Measurements from ENCODE around the gene HOXA6.
A peak's percentile ranks its signal among the peaks of the same experiment; 100 is the strongest.

HOXA6 gene

DNA sequence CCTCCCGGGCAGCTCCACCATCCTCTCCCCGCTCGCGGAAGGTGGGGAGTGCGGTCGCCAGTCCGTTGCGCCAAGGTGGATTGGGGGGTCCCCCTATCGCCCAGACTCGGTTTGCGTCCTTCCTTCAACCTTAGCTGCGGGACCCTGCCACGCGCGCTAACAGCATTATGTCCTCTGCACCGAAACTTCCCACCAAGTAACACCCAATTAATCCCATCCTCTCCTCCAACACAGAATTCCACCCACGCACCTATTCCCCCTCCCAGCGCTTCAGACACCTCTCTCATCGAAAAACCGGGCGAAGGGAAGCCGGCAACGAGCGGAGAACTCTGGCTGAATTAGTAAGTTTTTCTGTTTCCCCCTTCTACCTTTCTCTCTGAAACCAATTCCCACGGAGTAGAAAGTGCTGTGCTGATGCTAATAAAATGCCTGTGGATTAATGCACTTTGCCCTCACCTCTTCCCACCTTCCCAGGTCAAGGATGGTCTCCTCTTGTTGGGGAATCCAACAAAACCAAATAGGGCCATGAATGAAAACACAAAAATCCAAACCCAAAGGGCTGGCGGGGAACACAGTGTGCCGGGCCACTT lies 3.9 kb upstream of the HOXA6 start:
- Mint-ChIP-seq H3K27ac (peak overlapping the region; percentile 44 to 80), H3K36me3 (ENCODE audit: insufficient read depth) (peaks cover 23% of the 10 kb centered on the region), H3K27me3 (peaks cover 84 to 99% of the 10 kb centered on the region in 2 donors), H3K4me1 (ENCODE audit: low read depth in 2 of 2) (peaks cover 38 to 41% of the 10 kb centered on the region in 2 donors), H3K9me3 (no peaks in the 10 kb centered on the region), H3K4me3 (peak overlapping the region; percentile 83 to 86)
- no peak for ATAC-seq (replicated peaks)
- DNase-seq, result no peak

DNA sequence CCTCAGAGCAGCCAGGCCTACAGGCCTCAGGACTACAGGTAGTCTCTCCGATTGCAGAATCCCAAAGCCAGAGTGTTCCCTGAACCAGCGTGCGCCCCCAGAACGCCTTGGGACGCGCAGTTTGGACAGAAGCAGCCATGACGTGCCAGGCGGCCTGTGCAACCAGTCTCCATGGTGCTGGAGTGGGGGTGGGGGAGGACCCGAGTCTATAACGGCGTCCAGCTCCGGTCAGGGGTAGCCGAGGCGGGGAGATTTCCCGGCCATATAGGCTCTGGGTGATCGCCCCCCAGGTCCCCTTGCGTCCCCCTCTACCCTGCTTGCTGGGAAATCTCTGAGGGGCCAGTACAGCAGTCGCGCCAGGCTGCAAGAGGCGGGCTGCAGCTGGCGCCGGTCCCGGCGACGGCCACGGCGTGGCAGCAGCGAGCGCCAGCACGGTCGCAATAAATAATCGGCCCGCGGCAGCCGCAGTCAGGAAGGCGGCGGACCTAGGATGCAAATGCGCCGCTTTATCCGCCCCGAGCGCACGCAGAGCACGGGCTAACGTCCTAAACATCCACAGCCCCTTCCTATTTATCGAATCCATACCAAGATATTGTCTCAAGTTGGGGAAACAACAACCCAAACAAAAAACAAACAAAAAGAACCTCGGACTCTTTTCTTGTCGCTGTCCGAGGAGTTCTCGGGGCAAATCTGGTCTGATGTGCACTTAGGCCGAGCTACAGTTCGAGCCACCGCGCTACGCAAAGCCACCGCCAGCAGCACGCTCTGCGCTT lies 3.2 kb upstream of the HOXA6 start:
- peaks cover 84 to 99% of the 10 kb centered on the region in 2 donors for H3K27me3 Mint-ChIP-seq
- peak; percentile 87 for ATAC-seq (replicated peaks)
- peak; percentile 54 to 67 (median 65) for DNase-seq

DNA sequence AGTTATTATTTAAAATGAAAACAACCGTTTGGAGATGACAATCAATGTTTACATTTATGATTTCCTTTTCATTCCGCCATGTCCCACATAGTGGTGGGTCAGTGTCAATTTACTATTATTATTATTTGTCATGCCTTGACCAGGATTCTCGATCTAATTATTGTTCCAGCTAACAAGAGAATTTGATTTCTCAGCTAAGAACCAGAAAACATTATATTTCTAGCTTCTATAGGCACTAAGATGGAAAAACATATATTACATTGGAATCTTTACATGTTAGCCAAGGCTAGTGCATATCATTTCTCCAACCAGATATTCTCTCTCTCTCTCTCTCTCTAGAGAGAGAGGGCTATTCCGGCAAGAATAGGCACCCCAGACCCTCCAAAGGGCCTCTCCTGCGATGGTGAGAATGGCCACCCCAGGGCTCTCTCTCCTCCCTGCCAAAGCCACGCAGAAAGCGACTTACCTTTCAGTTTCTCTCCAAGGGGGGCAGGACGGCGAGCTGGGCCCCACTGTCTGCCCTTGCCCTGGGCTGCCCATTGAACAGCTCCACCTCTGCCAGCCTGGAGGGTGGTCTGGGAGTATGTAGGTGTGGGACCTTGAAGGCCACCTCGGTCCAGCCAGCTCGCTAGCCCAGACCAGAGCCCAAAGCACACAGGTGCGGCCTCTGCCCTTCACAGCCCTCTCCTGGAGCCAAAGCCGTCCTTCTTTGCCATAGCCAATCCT lies 2.4 kb upstream of the HOXA6 start:
- H3K4me3 Mint-ChIP-seq, result peak overlapping the region; percentile 83 to 86
- no peaks in the 10 kb centered on the region for H3K9me3 Mint-ChIP-seq
- peak overlapping the region in 1 of 2 donors; percentile 20 for H3K27ac Mint-ChIP-seq
- H3K27me3 Mint-ChIP-seq, result peaks cover 83 to 99% of the 10 kb centered on the region in 2 donors
- ATAC-seq (replicated peaks), result no peak
- DNase-seq, result no peak
- H3K36me3 Mint-ChIP-seq (ENCODE audit: insufficient read depth), result peaks cover 12% of the 10 kb centered on the region
- H3K4me1 Mint-ChIP-seq (ENCODE audit: low read depth in 2 of 2), result peaks cover 31 to 32% of the 10 kb centered on the region in 2 donors

More for the DNA sequence above, 3.2 kb upstream of the HOXA6 start:
- Mint-ChIP-seq H3K27ac (peak overlapping the region; percentile 20 to 44), H3K4me3 (peak overlapping the region; percentile 83 to 86), H3K36me3 (ENCODE audit: insufficient read depth) (peaks cover 19% of the 10 kb centered on the region), H3K9me3 (no peaks in the 10 kb centered on the region), H3K4me1 (ENCODE audit: low read depth in 2 of 2) (peaks cover 37 to 38% of the 10 kb centered on the region in 2 donors)

DNA sequence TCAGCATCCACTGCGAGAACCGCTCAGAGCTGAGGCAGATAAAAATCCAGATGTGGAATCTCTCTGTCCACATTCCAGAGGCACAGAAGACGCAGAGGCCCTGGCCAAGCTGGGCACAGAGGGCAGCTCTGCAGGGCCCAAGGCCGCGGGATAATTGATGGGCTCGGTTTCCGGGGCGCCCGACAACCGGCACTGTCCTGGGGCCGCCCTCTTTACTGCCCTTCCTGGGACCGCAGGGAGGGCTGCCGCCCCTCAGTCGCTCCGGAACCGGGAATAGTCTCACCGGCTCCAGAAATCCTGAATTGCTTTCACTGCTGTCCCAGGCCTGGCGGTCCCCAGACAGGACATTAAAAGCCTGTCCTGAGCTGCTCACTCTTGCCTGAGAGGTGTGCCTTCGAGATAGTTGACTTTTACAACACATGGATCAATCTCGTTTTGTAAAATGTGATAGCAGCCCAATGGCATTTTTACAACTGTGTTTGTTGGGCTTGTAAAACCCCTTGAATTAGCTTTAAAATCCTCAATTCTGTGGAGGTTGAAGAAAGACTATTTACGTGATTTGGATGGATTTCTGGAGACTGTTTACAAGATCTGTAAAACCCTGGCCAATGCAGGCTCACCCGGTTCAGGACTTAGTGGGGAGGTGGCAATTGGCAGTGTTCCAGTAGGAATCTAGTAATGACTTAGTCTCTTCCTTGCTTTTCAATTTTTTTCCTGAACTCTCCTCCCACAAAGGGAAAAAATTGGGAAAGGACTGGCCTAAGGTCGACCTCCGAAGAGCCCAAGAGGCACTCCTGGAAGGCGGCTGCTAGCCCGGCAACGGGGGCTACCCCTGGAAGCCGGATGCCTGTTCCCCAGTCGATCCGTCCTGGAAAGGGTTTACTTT lies 1.4 kb upstream of the HOXA6 start:
- DNase-seq (no peak), ATAC-seq (replicated peaks) (no peak)
- no peak overlapping the region for H3K27ac Mint-ChIP-seq
- H3K9me3 Mint-ChIP-seq, result no peaks in the 10 kb centered on the region
- H3K4me3 Mint-ChIP-seq, result no peak overlapping the region
- peaks cover 23 to 24% of the 10 kb centered on the region in 2 donors for H3K4me1 Mint-ChIP-seq (ENCODE audit: low read depth in 2 of 2)
- H3K27me3 Mint-ChIP-seq, result peaks cover 76 to 93% of the 10 kb centered on the region in 2 donors
- H3K36me3 Mint-ChIP-seq (ENCODE audit: insufficient read depth), result peaks cover 7% of the 10 kb centered on the region

DNA sequence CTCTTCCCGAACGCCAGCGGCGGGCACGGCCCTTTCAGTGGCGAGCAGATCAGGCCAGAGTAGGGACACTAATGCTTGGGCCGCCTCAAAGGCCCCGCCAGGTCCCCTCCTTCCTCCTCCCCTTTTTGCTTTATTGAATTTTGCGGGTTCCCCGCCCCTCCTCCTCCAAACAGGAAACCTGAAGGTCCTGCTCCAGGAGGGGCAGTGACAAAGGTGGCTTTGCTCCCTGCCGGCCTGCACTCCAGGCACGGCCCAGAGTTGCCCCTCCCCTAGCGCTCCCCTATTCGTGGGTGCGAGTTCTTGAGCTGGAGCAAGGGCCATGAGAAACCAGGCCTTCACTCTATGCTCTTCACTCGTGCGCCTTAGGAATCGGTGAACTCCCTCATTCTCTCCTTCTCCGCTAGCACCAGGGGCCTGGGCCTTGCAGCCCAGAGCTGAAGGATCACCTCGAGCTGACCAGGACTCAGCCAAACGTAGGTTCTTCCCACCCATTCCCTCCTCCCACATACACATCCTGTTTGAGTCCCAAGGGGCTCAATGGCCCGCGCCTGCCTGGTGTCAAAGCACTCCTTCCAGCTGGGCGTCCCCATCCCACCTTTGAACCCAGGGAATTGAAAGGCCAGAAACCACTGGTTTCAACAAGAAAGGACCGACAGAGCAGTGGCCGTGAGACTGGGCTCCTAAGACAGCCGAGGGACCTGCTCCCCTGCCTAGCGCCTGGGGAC lies 619 bp upstream of the HOXA6 start:
- Mint-ChIP-seq H3K36me3 (ENCODE audit: insufficient read depth) (peaks cover 7% of the 10 kb centered on the region), H3K27me3 (peaks cover 68 to 85% of the 10 kb centered on the region in 2 donors), H3K27ac (no peak overlapping the region), H3K9me3 (no peaks in the 10 kb centered on the region), H3K4me1 (ENCODE audit: low read depth in 2 of 2) (peaks cover 23 to 24% of the 10 kb centered on the region in 2 donors), H3K4me3 (peak overlapping the region; percentile 59 to 63)
- DNase-seq, result no peak
- ATAC-seq (replicated peaks), result no peak

DNA sequence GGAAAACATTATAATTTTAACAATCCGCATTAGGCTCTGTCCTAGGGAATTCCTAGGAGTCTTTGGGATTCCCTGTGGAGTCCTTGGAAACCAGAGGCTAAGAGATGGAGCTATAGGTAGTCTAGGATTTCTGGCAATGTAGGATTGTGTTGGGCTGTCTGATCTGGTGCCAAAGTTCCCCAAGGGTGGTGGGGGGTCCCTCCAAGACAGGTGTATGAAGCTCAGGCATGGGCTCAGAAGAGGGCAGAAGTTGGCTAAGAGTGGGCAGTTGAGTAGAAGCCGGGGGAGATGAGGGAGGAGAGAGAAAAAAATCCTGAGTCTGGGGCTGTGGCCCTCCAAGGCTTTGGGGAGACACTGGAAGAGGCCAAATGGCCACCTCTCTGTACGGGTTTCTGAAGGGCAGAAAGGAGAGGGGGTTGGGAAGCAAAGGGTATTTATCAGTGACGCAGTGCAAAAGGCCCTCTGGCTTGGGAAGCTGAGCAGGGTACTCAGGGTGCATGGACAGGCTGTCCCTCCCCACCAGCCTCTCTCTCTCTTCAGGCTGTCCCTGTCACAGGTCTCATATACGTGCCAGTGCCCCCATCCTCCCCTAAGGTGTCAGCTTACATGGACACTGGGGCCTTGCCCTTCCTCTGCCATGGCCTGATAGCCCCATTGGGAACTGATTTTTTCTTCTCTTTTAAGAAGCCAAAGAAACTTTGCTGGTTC lies 929 bp downstream of the HOXA6 start:
- no peaks in the 10 kb centered on the region for H3K9me3 Mint-ChIP-seq
- peaks cover 3% of the 10 kb centered on the region for H3K36me3 Mint-ChIP-seq (ENCODE audit: insufficient read depth)
- no peak overlapping the region for H3K27ac Mint-ChIP-seq
- peaks cover 62 to 84% of the 10 kb centered on the region in 2 donors for H3K27me3 Mint-ChIP-seq
- H3K4me3 Mint-ChIP-seq, result no peak overlapping the region
- ATAC-seq (replicated peaks), result no peak
- no peak for DNase-seq
- peaks cover 16 to 17% of the 10 kb centered on the region in 2 donors for H3K4me1 Mint-ChIP-seq (ENCODE audit: low read depth in 2 of 2)

DNA sequence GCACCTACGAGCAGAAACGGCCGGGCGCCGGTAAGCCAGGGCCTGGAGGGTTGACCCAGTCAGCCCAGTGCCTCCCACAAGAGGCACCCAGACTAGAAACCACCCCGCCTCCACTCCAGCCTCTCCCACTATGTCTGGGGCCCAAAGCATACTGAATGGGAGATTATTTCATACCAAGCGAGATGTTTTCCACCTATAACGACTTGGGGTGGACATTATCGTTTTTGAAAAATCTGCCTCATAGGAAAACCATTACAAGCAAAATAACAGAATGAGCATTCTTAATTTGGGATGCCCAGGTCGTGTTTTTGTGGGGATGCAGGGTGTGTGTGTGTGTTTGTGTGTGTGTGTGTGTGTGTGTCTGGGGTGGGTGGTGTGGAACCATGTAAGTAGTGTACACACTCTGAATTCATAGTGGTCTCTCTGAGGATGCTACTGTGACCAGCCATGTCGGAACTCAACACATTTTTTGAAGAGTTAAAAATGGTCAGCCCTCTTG lies 1.6 kb downstream of the HOXA6 start:
- no peak for ATAC-seq (replicated peaks)
- H3K4me1 Mint-ChIP-seq (ENCODE audit: low read depth in 2 of 2), result peaks cover 10% of the 10 kb centered on the region in 2 donors
- no peak for DNase-seq
- no peaks in the 10 kb centered on the region for H3K9me3 Mint-ChIP-seq
- H3K27ac Mint-ChIP-seq, result no peak overlapping the region
- peaks cover 58 to 83% of the 10 kb centered on the region in 2 donors for H3K27me3 Mint-ChIP-seq
- H3K36me3 Mint-ChIP-seq (ENCODE audit: insufficient read depth), result no peaks in the 10 kb centered on the region
- no peak overlapping the region for H3K4me3 Mint-ChIP-seq

DNA sequence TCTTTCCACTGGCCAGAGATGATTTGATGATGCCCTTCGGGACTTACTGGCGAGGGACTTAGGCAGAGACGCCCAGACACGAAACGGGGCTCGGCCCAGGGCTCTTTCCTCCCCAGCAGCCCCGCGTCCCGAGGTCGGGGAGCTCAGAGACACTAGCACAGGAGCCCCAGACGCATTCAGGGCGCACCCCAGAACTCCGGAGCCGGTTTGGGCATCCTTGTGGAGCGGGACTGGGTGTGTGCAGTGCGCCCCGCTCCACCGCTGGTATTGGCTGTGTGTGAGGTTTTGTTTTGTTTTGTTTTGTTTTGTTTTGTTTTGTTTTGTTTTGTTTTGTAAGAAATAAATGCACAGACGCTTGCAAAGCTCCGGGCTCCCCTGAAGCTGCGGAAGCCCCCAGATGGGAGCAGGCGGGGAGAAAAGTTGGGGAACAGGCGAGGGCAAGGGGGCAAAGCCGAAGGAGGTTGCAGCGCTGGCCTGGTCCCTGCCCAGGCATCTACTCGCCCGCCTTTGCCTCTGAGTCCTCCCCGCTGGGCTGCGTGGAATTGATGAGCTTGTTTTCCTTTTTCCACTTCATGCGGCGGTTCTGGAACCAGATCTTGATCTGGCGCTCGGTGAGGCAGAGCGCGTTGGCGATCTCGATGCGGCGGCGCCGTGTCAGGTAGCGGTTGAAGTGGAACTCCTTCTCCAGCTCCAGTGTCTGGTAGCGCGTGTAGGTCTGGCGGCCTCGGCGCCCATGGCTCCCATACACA lies 2.2 kb downstream of the HOXA6 start:
- Mint-ChIP-seq H3K9me3 (no peaks in the 10 kb centered on the region), H3K4me1 (ENCODE audit: low read depth in 2 of 2) (peaks cover 4 to 5% of the 10 kb centered on the region in 2 donors), H3K27me3 (peaks cover 51 to 77% of the 10 kb centered on the region in 2 donors), H3K4me3 (no peak overlapping the region), H3K36me3 (ENCODE audit: insufficient read depth) (no peaks in the 10 kb centered on the region), H3K27ac (no peak overlapping the region)
- no peak for ATAC-seq (replicated peaks)
- no peak for DNase-seq

DNA sequence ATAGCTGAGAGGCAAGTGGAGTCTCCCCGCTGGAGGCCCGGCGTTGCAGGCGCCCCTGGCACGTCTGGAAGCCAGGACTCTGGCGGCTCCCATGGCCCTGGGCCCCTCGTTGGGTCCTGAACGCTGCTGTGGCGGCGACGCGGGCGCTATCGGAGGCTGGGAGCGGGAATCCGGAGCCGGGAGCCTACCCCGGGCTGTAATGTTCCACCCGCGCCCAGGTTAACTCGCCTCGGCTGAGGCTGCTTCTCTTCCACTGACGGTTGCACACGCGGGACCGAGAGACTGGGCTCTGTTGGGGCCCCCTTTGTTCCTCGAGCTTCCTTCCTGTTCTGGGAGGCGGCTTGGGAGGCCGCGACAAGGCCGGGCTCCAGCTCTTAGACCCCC lies 2.8 kb downstream of the HOXA6 start:
- no peak overlapping the region for H3K4me3 Mint-ChIP-seq
- H3K9me3 Mint-ChIP-seq, result no peaks in the 10 kb centered on the region
- H3K36me3 Mint-ChIP-seq (ENCODE audit: insufficient read depth), result no peaks in the 10 kb centered on the region
- DNase-seq (no peak), ATAC-seq (replicated peaks) (no peak)
- H3K4me1 Mint-ChIP-seq (ENCODE audit: low read depth in 2 of 2), result peaks cover 2 to 3% of the 10 kb centered on the region in 2 donors
- peaks cover 49 to 71% of the 10 kb centered on the region in 2 donors for H3K27me3 Mint-ChIP-seq
- no peak overlapping the region for H3K27ac Mint-ChIP-seq

DNA sequence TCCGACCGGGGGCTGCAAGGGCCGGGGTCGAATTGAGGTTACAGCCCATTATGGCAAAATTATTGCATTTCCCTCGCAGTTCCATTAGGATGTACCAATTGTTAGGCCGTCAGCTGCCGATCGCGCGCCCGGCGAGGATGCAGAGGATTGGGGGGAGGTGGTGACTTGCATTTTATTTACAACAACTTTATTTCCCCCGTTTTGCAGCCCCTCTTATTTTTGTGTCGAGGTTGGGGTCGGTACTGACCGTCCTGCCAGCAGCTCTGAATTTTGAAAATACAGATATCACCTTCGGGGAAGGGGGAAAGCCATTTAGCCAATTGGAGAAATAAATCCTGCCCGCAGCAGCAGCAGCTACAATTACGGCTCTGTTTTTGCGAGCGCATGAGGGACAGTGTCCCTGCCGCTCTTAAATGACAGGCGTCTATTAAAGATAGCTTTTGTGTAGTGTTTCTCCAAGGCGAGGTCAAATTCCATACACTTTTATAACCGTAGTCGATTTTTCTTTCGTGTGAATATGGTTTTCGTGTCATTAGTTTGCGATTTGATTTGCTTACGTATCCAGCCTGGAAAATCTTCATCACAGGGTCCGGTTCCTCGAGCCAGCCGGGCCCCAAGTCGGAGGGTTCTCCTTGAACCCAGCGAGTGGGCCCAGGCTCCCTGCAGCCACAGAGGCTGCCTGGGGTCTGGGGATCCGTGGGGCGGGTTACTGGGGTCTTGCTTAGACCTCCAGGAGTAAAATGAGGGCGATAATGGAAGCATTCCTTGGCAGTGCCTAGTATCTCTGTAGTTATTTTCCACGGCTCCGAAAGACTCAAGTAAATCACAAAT lies 3.4 kb downstream of the HOXA6 start:
- Mint-ChIP-seq H3K27ac (no peak overlapping the region), H3K4me3 (no peak overlapping the region), H3K36me3 (ENCODE audit: insufficient read depth) (no peaks in the 10 kb centered on the region), H3K9me3 (no peaks in the 10 kb centered on the region), H3K27me3 (peaks cover 49 to 67% of the 10 kb centered on the region in 2 donors), H3K4me1 (ENCODE audit: low read depth in 2 of 2) (peaks cover 2 to 3% of the 10 kb centered on the region in 2 donors)
- no peak for ATAC-seq (replicated peaks)
- no peak for DNase-seq

Measured in effector memory CD8-positive, alpha-beta T cell (primary cell).